ENCODE measurements around the gene ARHGEF12. TPM values are rescaled to one million over a fixed set of nuclear protein-coding genes. Genes with fewer than 3 reads are reported as not detected.

Gene ARHGEF12
- total RNA-seq, 4 donors from 2014 or later: 75.9 to 116 (median 94.3) TPM

- no peak for DNase-seq
- TF ChIP-seq POLR2A (IDR thresholded peaks at IDR 0.05): no peak
- TF ChIP-seq POLR2AphosphoS5 (IDR thresholded peaks at IDR 0.05): no peak
- no peak for TF ChIP-seq CTCF (IDR thresholded peaks at IDR 0.05)
- TF ChIP-seq EP300 (IDR thresholded peaks at IDR 0.05; ENCODE audit: low read depth): no peak
- Histone ChIP-seq H3K9me3 (no peaks in the 10 kb centered on the region), H3K27ac (no peak overlapping the region), H3K4me3 (no peak overlapping the region), H3K36me3 (no peaks in the 10 kb centered on the region), H3K4me1 (peaks cover 0 to 12% (median 2%) of the 10 kb centered on the region in 4 donors), H3K27me3 (peaks cover 93% of the 10 kb centered on the region)
- in situ Hi-C loops (cut with MboI; ENCODE audit: low pct_ligation_motif_present in 1 of 4, low pct_unique_long_range_greater_than_20kb in 1 of 4, low sequenced_read_pairs in 3 of 4) (loop anchor here in 3 of 4 donors (5.0 to 25.0 kb wide), 6 partner anchors 160 to 665 kb away; partner anchors contain the start of gene TECTA (in 1 of the 3)), intact Hi-C loops (cut with DNase I; ENCODE audit: low total_unique reads) (loop anchor here (5.0 kb wide), 1 partner anchor 165 kb away; no protein-coding TSS in a partner anchor)
- 57% methylated on average over 3 of the region's 3 CpGs; no CpG with 5 or more reads in 1 of the 2 donors for WGBS, 2 donors (ENCODE audit: low coverage in 1 of 2)
Measured at GRCh38 chr11:120522736-120523135, 186.5 kb downstream of the ARHGEF12 start.

DNA sequence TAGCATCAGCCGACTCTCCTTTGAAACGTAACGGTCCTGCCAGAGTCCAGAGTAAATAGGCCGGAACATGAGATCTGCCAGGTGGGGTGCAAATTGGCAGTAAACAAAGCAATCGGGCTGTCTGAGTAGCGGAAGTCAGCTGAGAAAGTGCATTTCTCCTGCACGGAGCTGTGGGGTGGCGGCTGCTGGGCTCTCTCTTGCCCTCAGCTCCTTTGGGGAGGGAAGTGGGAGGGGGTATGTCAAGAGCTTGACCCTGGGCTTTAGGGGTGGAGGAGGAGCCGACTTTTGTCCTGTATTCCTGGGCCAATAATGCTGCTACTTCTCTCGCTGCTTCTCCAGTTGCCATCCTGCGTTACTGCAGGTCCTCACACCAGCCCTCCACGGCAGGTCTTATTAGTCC lies 187.0 kb downstream of the ARHGEF12 start:
- in situ Hi-C loops (cut with MboI; ENCODE audit: low pct_ligation_motif_present in 1 of 4, low pct_unique_long_range_greater_than_20kb in 1 of 4, low sequenced_read_pairs in 3 of 4): loop anchor here in 3 of 4 donors (5.0 to 25.0 kb wide), 6 partner anchors 159 to 664 kb away; partner anchors contain the start of gene TECTA (in 1 of the 3)
- TF ChIP-seq EP300 (IDR thresholded peaks at IDR 0.05; ENCODE audit: low read depth) (no peak), CTCF (IDR thresholded peaks at IDR 0.05) (no peak), POLR2AphosphoS5 (IDR thresholded peaks at IDR 0.05) (no peak), POLR2A (IDR thresholded peaks at IDR 0.05) (no peak)
- WGBS, 2 donors (ENCODE audit: low coverage in 1 of 2): 23 to 42% methylated on average over 6 to 12 of the region's 12 CpGs

DNA sequence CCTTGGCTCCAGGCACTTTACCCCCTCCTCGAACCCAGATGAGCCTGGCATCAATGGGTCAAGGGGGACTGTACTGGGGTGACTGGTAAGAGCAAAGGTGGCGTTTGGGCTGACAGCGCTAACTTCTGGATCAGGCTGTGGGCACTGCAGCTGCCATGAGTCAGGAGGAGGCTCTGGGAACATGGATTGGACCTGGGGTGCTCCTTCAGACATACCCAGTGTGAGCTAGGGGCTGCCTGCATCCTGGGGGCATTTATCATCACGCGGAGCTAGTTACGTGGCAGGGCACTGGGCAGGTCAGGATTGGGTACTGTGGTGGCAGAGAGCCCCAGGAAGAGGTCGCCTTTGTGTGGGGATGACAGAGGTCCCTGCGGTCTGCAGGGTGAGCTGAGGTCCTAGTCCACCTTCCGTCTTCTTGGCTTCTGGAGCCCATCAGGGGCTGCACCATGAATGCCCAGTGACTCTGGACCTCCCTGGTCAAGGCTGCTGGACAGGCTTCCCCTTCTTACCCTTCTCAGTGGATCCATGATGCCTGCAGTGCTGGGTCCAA lies 188.4 kb downstream of the ARHGEF12 start:
- intact Hi-C loops (cut with DNase I; ENCODE audit: low total_unique reads): loop anchor here (5.0 kb wide), 1 partner anchor 163 kb away; no protein-coding TSS in a partner anchor
- Histone ChIP-seq H3K4me3 (no peak overlapping the region), H3K9me3 (no peaks in the 10 kb centered on the region), H3K4me1 (peaks cover 0 to 12% (median 2%) of the 10 kb centered on the region in 4 donors), H3K27me3 (peaks cover 93% of the 10 kb centered on the region), H3K27ac (no peak overlapping the region), H3K36me3 (no peaks in the 10 kb centered on the region)
- TF ChIP-seq POLR2AphosphoS5 (IDR thresholded peaks at IDR 0.05): no peak
- TF ChIP-seq POLR2A (IDR thresholded peaks at IDR 0.05): no peak
- no peak for TF ChIP-seq EP300 (IDR thresholded peaks at IDR 0.05; ENCODE audit: low read depth)
- TF ChIP-seq CTCF (IDR thresholded peaks at IDR 0.05): no peak
- 83 to 100% methylated on average over 2 to 8 of the region's 9 CpGs for WGBS, 2 donors (ENCODE audit: low coverage in 1 of 2)
- DNase-seq: no peak
- in situ Hi-C loops (cut with MboI; ENCODE audit: low pct_ligation_motif_present in 1 of 4, low pct_unique_long_range_greater_than_20kb in 1 of 4, low sequenced_read_pairs in 3 of 4): loop anchor here in 3 of 4 donors (5.0 to 25.0 kb wide), 6 partner anchors 158 to 663 kb away; partner anchors contain the start of gene TECTA (in 1 of the 3)

More for the DNA sequence above, 187.0 kb downstream of the ARHGEF12 start:
- Histone ChIP-seq H3K36me3 (no peaks in the 10 kb centered on the region), H3K9me3 (no peaks in the 10 kb centered on the region), H3K4me1 (peaks cover 0 to 12% (median 2%) of the 10 kb centered on the region in 4 donors), H3K27me3 (peaks cover 93% of the 10 kb centered on the region), H3K4me3 (no peak overlapping the region), H3K27ac (no peak overlapping the region)
- no peak for DNase-seq
- intact Hi-C loops (cut with DNase I; ENCODE audit: low total_unique reads): loop anchor here (5.0 kb wide), 1 partner anchor 164 kb away; no protein-coding TSS in a partner anchor

- intact Hi-C loops (cut with DNase I; ENCODE audit: low total_unique reads) (no loop called here), in situ Hi-C loops (cut with MboI; ENCODE audit: low pct_ligation_motif_present in 1 of 4, low pct_unique_long_range_greater_than_20kb in 1 of 4, low sequenced_read_pairs in 3 of 4) (no loop called here)
- Histone ChIP-seq H3K36me3 (no peaks in the 10 kb centered on the region), H3K27me3 (peaks cover 94% of the 10 kb centered on the region), H3K9me3 (no peaks in the 10 kb centered on the region), H3K4me3 (no peak overlapping the region), H3K4me1 (peaks cover 0 to 12% (median 2%) of the 10 kb centered on the region in 4 donors), H3K27ac (no peak overlapping the region)
- WGBS, 2 donors (ENCODE audit: low coverage in 1 of 2): 39 to 49% methylated on average over 3 to 16 of the region's 16 CpGs
- peak; percentile 17 for DNase-seq
- no peak for TF ChIP-seq POLR2AphosphoS5 (IDR thresholded peaks at IDR 0.05)
- TF ChIP-seq EP300 (IDR thresholded peaks at IDR 0.05; ENCODE audit: low read depth): no peak
- TF ChIP-seq CTCF (IDR thresholded peaks at IDR 0.05): no peak
- no peak for TF ChIP-seq POLR2A (IDR thresholded peaks at IDR 0.05)
Measured at GRCh38 chr11:120525261-120526171, 189.3 kb downstream of the ARHGEF12 start.

All from transverse colon (tissue), 4 donors.